GM23248 (cell line): ENCODE measurements around the gene FAM240A. TPM values are rescaled to one million over a fixed set of nuclear protein-coding genes. Genes with fewer than 3 reads are reported as not detected.
"Not testable (repeated sequence)": the region's sequence is repeated elsewhere in the genome, so short reads cannot be mapped to it uniquely, and the experiment has no call there.

Experiments
- DNase-seq: peaks from one replicate; pipeline ENCODE4 v3.0.0-alpha.2; 2015
- H2AFZ ChIP-seq: fragments of 200-600 bp; sonication (generic); 2 replicates; pipeline ENCODE4 v1.6.1; 2016; ENCODE audit warnings: antibody characterized with exemption
- H3F3A ChIP-seq: fragments of 200-600 bp; sonication (generic); 2 replicates; pipeline ENCODE4 v1.6.1; 2016; ENCODE audit warnings: mild to moderate bottlenecking, antibody characterized with exemption, mixed run types; ENCODE audit not compliant: insufficient read depth
- H3K27ac ChIP-seq: fragments of 200-600 bp; sonication (generic); 2 replicates; pipeline ENCODE4 v1.5.1; 2016; ENCODE audit warnings: mild to moderate bottlenecking
- H3K27me3 ChIP-seq: fragments of 200-600 bp; sonication (generic); replicated peaks from 2 replicates; pipeline ENCODE4 v1.6.1; 2016; ENCODE audit warnings: mild to moderate bottlenecking; ENCODE audit not compliant: insufficient read depth
- H3K36me3 ChIP-seq: fragments of 200-600 bp; sonication (generic); 2 replicates; pipeline ENCODE4 v1.6.1; 2016; ENCODE audit warnings: low read depth, mild to moderate bottlenecking
- H3K4me1 ChIP-seq: fragments of 200-600 bp; sonication (generic); 2 replicates; pipeline ENCODE4 v1.6.1; 2016; ENCODE audit warnings: mild to moderate bottlenecking; ENCODE audit not compliant: insufficient read depth
- H3K4me2 ChIP-seq: fragments of 200-600 bp; sonication (generic); one replicate; pipeline ENCODE4 v1.6.1; 2016; ENCODE audit warnings: mild to moderate bottlenecking; ENCODE audit not compliant: unreplicated experiment
- H3K4me3 ChIP-seq: fragments of 200-600 bp; sonication (generic); 2 replicates; pipeline ENCODE4 v1.5.1; 2016; ENCODE audit warnings: mild to moderate bottlenecking
- H3K79me2 ChIP-seq: fragments of 200-600 bp; sonication (generic); 2 replicates; pipeline ENCODE4 v1.6.1; 2016; ENCODE audit warnings: mild to moderate bottlenecking; ENCODE audit not compliant: insufficient read depth
- H3K9ac ChIP-seq: fragments of 200-600 bp; sonication (generic); 2 replicates; pipeline ENCODE4 v1.6.1; 2016; ENCODE audit warnings: mild to moderate bottlenecking
- H3K9me2 ChIP-seq: fragments of 200-600 bp; sonication (generic); 2 replicates; pipeline ENCODE4 v1.6.1; 2016; ENCODE audit warnings: mixed run types, mild to moderate bottlenecking, moderate library complexity; ENCODE audit not compliant: insufficient read depth
- H3K9me3 ChIP-seq: fragments of 200-600 bp; sonication (generic); one replicate; pipeline ENCODE4 v1.6.1; 2017; ENCODE audit warnings: low read depth
- H4K20me1 ChIP-seq: fragments of 200-600 bp; sonication (generic); 2 replicates; pipeline ENCODE4 v1.6.0; 2016; ENCODE audit not compliant: insufficient read depth
- EZH2 ChIP-seq: fragments of 200-600 bp; sonication (generic); IDR thresholded peaks from 2 replicates; pipeline ENCODE4 v1.6.1; 2018; ENCODE audit warnings: antibody characterized with exemption, mild to moderate bottlenecking; ENCODE audit not compliant: insufficient read depth, poor library complexity, severe bottlenecking
- EZH2phosphoT487 ChIP-seq: fragments of 200-600 bp; sonication (generic); IDR thresholded peaks from 2 replicates; pipeline ENCODE4 v1.6.1; 2018; ENCODE audit warnings: antibody characterized with exemption, moderate library complexity, mild to moderate bottlenecking, low read depth; ENCODE audit not compliant: insufficient read depth
- WGBS, 2 experiments: methylation state at CpG; one replicate each; pipeline ENCODE4 v1.1.6; 2015 to 2017; ENCODE audit warnings: low lambda C conversion rate in 2 of 2, low coverage in 1 of 2; ENCODE audit errors: missing lambda C conversion rate in 2 of 2; 5-methylcytosine and 5-hydroxymethylcytosine counted together
- in situ Hi-C: fragments of 300-500 bp; cut with MboI; formaldehyde crosslinking; loops from 2 replicates; pipeline ENCODE4 v1.15.0; 2020
- polyA plus RNA-seq: library from polyadenylated mRNA; unstranded; fragments of >200 nt; fragmentation: Nextera tagmentation; extraction: Ambion mirVana; gene quantifications from 2 replicates; pipeline ENCODE4 v1.2.1, GENCODE V29; 2016
- total RNA-seq: library from RNA; depleted of rRNA; stranded (reverse); fragments of >200 nt; shearing (Covaris generic); gene quantifications from 2 replicates; pipeline ENCODE4 v1.2.3, GENCODE V29; 2014

FAM240A gene
- total and polyA plus RNA-seq, 2 experiments from 2014 or later: not detected

- TF ChIP-seq EZH2 (no peak), EZH2phosphoT487 (no peak)
- H3K4me3 ChIP-seq: no peak overlapping the region
- no peak overlapping the region for H3K9ac ChIP-seq
- H3K36me3 ChIP-seq: no peaks in the 10 kb centered on the region
- no peaks in the 10 kb centered on the region for H3K9me3 ChIP-seq
- H3F3A ChIP-seq: no peaks in the 10 kb centered on the region
- in situ Hi-C loops: no loop called here
- DNase-seq: no peak
- no peak overlapping the region for H3K4me2 ChIP-seq
- no peaks in the 10 kb centered on the region for H3K27me3 ChIP-seq
- H2AFZ ChIP-seq: no peak overlapping the region
- no peaks in the 10 kb centered on the region for H3K79me2 ChIP-seq
- 82 to 88% methylated on average over 4 to 5 of the region's 5 CpGs for WGBS, 2 experiments
- no peaks in the 10 kb centered on the region for H4K20me1 ChIP-seq
- no peaks in the 10 kb centered on the region for H3K4me1 ChIP-seq
- H3K9me2 ChIP-seq: no peaks in the 10 kb centered on the region
- H3K27ac ChIP-seq: no peak overlapping the region
Measured at GRCh38 chr3:46574881-46575576, 37.3 kb upstream of the FAM240A start.

- Histone ChIP-seq H3K36me3 (no peaks in the 10 kb centered on the region), H3F3A (no peaks in the 10 kb centered on the region), H3K4me3 (no peak overlapping the region), H3K9me2 (no peaks in the 10 kb centered on the region), H3K27ac (no peak overlapping the region), H3K79me2 (no peaks in the 10 kb centered on the region), H3K4me2 (no peak overlapping the region), H3K27me3 (no peaks in the 10 kb centered on the region), H2AFZ (no peak overlapping the region), H3K9me3 (no peaks in the 10 kb centered on the region), H3K4me1 (no peaks in the 10 kb centered on the region), H4K20me1 (no peaks in the 10 kb centered on the region), H3K9ac (no peak overlapping the region)
- in situ Hi-C loops: no loop called here
- TF ChIP-seq EZH2phosphoT487: no peak
- DNase-seq: no peak
- 88 to 90% methylated on average over 11 of the region's 11 CpGs for WGBS, 2 experiments
Measured at GRCh38 chr3:46575577-46576222, 36.6 kb upstream of the FAM240A start.

- DNase-seq: no peak
- Histone ChIP-seq H3K4me3 (no peak overlapping the region), H4K20me1 (no peaks in the 10 kb centered on the region), H3K9me3 (no peaks in the 10 kb centered on the region), H3F3A (no peaks in the 10 kb centered on the region), H3K9me2 (no peaks in the 10 kb centered on the region), H3K36me3 (no peaks in the 10 kb centered on the region), H3K27me3 (no peaks in the 10 kb centered on the region), H3K4me1 (no peaks in the 10 kb centered on the region), H2AFZ (no peak overlapping the region), H3K79me2 (no peaks in the 10 kb centered on the region), H3K27ac (no peak overlapping the region), H3K4me2 (no peak overlapping the region), H3K9ac (no peak overlapping the region)
- TF ChIP-seq EZH2: no peak
- no peak for TF ChIP-seq EZH2phosphoT487
- WGBS, 2 experiments: 77 to 88% methylated on average over 10 of the region's 10 CpGs
- in situ Hi-C loops: no loop called here
Measured at GRCh38 chr3:46576386-46576785, 35.9 kb upstream of the FAM240A start.

- H3K79me2 ChIP-seq: no peaks in the 10 kb centered on the region
Measured at GRCh38 chr3:46576879-46577278, 35.4 kb upstream of the FAM240A start.

GRCh38 chr3:46577580-46578249, 34.6 kb upstream of the FAM240A start:
- H3F3A ChIP-seq, H3K36me3 ChIP-seq, H3K4me3 ChIP-seq, H3K4me1 ChIP-seq, H3K79me2 ChIP-seq, DNase-seq, H3K27me3 ChIP-seq, H3K9me3 ChIP-seq, H3K9me2 ChIP-seq, H3K27ac ChIP-seq, in situ Hi-C loops, H4K20me1 ChIP-seq, H3K9ac ChIP-seq, H3K4me2 ChIP-seq, H2AFZ ChIP-seq: not testable (repeated sequence)
- 85 to 89% methylated on average over 16 to 18 of the region's 18 CpGs for WGBS, 2 experiments

More at GRCh38 chr3:46576879-46577278, 35.4 kb upstream of the FAM240A start:
- no peak overlapping the region for H3K9ac ChIP-seq
- no peak overlapping the region for H3K4me2 ChIP-seq
- TF ChIP-seq EZH2 (no peak), EZH2phosphoT487 (no peak)
- H4K20me1 ChIP-seq: no peaks in the 10 kb centered on the region
- no peak overlapping the region for H3K4me3 ChIP-seq
- no peaks in the 10 kb centered on the region for H3K9me2 ChIP-seq
- no peaks in the 10 kb centered on the region for H3K4me1 ChIP-seq
- in situ Hi-C loops: no loop called here
- H3K36me3 ChIP-seq: no peaks in the 10 kb centered on the region
- no peaks in the 10 kb centered on the region for H3K9me3 ChIP-seq
- DNase-seq: no peak
- H3K27ac ChIP-seq: no peak overlapping the region
- WGBS, 2 experiments: 69 to 76% methylated on average over 12 to 20 of the region's 21 CpGs
- H3F3A ChIP-seq: no peaks in the 10 kb centered on the region
- no peaks in the 10 kb centered on the region for H3K27me3 ChIP-seq
- H2AFZ ChIP-seq: no peak overlapping the region
